GM12875 (cell line): ENCODE measurements around the gene PLSCR2.

ENCODE experiments used
- H3K4me3 ChIP-seq: one replicate; pipeline ENCODE4 v1.5.1; 2011; ENCODE audit warnings: low read depth, low read length, control low read depth
- CTCF ChIP-seq: IDR thresholded peaks from 2 replicates; pipeline ENCODE4 v1.5.1; 2011; ENCODE audit warnings: low read depth, mild to moderate bottlenecking, control low read depth, inconsistent platforms, low read length, moderate library complexity, borderline replicate concordance; ENCODE audit not compliant: insufficient read depth

PLSCR2 gene

GRCh38 chr3:146386936-146387335, 82.4 kb downstream of the PLSCR2 start:
- H3K4me3 ChIP-seq = no peak overlapping the region
- no peak for TF ChIP-seq CTCF

- no peak for TF ChIP-seq CTCF
- H3K4me3 ChIP-seq = no peak overlapping the region
Measured at GRCh38 chr3:146384786-146385185, 84.6 kb downstream of the PLSCR2 start.
